HepG2 (cell line): ENCODE measurements around the gene TANGO6. TPM values are rescaled to one million over a fixed set of nuclear protein-coding genes. Genes with fewer than 3 reads are reported as not detected.
A peak's percentile ranks its signal among the peaks of the same experiment; 100 is the strongest.

Experiments
- ATAC-seq: fragments of 200-7000 bp; cut with Tn5 transposase; 3 replicates; pipeline ENCODE4 v1.9.1; 2020; ENCODE audit warnings: mild to moderate bottlenecking, moderate library complexity
- BruUV-seq: library from RNA; stranded (reverse); fragments of 400-500 nt; replicated peaks from 2 replicates; lab custom pipeline; 2021; lab: Mats Ljungman, UMichigan
- CTCF ChIA-PET: fragments of 300-600 bp; formaldehyde crosslinking; extraction: SDS; loops from one replicate; lab custom pipeline; 2021; ENCODE audit warnings: low total read pairs, inconsistent platforms, low intra/inter-chr PET ratio; lab: Yijun Ruan, JAX
- POLR2A ChIA-PET: fragments of 350-600 bp; sonication (Branson Sonifier 250); formaldehyde crosslinking; loops from one replicate; lab custom pipeline; 2020; ENCODE audit warnings: antibody characterized with exemption, inconsistent platforms; lab: Yijun Ruan, JAX
- DNase-seq: peaks from one replicate; pipeline ENCODE4 v3.0.0-alpha.2; 2015; ENCODE audit warnings: low spot score
- FAIRE-seq: peaks from 3 replicates; lab custom pipeline; 2011; peaks lifted over from hg19 to GRCh38; lab: Jason Lieb, UNC
- H2AFZ ChIP-seq: one replicate; pipeline ENCODE4 v1.6.1; 2011; ENCODE audit warnings: low read length, inconsistent platforms
- H3K27ac ChIP-seq: fragments of 300-600 bp; 3 replicates; pipeline ENCODE4 v1.8.0; 2011; ENCODE audit warnings: mixed run types, mild to moderate bottlenecking, mixed read lengths, low read length, inconsistent platforms; ENCODE audit not compliant: insufficient read depth; ENCODE audit errors: extremely low read length
- H3K27me3 ChIP-seq, 2 experiments: fragments of 200-600 bp in 1 of 2; 2 replicates in 1 of 2; 3 replicates in 1 of 2; pipeline versions ENCODE4 v1.6.0 to v1.8.0; 2011; ENCODE audit warnings: low read length in 2 of 2, mild to moderate bottlenecking in 2 of 2, moderate library complexity in 2 of 2, inconsistent platforms in 1 of 2; ENCODE audit not compliant: insufficient read depth in 2 of 2, control insufficient read depth in 1 of 2
- H3K36me3 ChIP-seq, 2 experiments: fragments of 200-600 bp in 1 of 2; replicated peaks in 1 of 2; 2 replicates in 1 of 2; 3 replicates in 1 of 2; pipeline versions ENCODE4 v1.5.1 to v1.8.0; 2011; ENCODE audit warnings: low read length in 2 of 2, inconsistent platforms in 1 of 2; ENCODE audit not compliant: insufficient read depth in 2 of 2, control insufficient read depth in 1 of 2
- H3K4me1 ChIP-seq: 2 replicates; pipeline ENCODE4 v1.5.1; 2012; ENCODE audit warnings: low read length, inconsistent platforms; ENCODE audit not compliant: insufficient read depth
- H3K4me2 ChIP-seq: 2 replicates; pipeline ENCODE4 v1.6.0; 2011; ENCODE audit warnings: low read depth, low read length, inconsistent platforms
- H3K4me3 ChIP-seq, 3 experiments: fragments of 200-600 bp in 1 of 3; sonication (generic), shearing (Covaris generic) in 1 of 3; replicated peaks in 1 of 3; 2 replicates each; pipeline ENCODE4 v1.5.1; 2011 to 2016; ENCODE audit warnings: low read length in 3 of 3, inconsistent platforms in 2 of 3, low read depth in 2 of 3, mild to moderate bottlenecking in 2 of 3, control low read depth in 1 of 3, mixed read lengths in 1 of 3; ENCODE audit not compliant: insufficient read depth in 1 of 3
- H3K79me2 ChIP-seq: one replicate; pipeline ENCODE4 v1.6.1; 2011; ENCODE audit warnings: low read length, inconsistent platforms; ENCODE audit not compliant: insufficient read depth
- H3K9ac ChIP-seq: 2 replicates; pipeline ENCODE4 v1.6.0; 2011; ENCODE audit warnings: mild to moderate bottlenecking, low read depth, low read length, inconsistent platforms; ENCODE audit not compliant: insufficient read depth
- H3K9me3 ChIP-seq: 2 replicates; pipeline ENCODE4 v1.5.1; 2012; ENCODE audit warnings: mild to moderate bottlenecking, low read length
- H4K20me1 ChIP-seq: 2 replicates; pipeline ENCODE4 v1.6.0; 2011; ENCODE audit warnings: inconsistent platforms, mild to moderate bottlenecking, low read length, moderate library complexity; ENCODE audit not compliant: insufficient read depth
- CREB1 ChIP-seq, 2 experiments: fragments of 450-650 bp in 1 of 2; IDR thresholded peaks; 2 replicates each; pipeline ENCODE4 v1.6.1; 2016 to 2017; ENCODE audit warnings: control low read depth in 1 of 2, mild to moderate bottlenecking in 1 of 2, missing compliant biosample characterization in 1 of 2, missing genetic modification characterization in 1 of 2
- MBNL3 ChIP-seq: fragments of 250-450 bp; sonication (Bioruptor Pico); conservative IDR thresholded peaks from 2 replicates; pipeline ENCODE4 v1.8.0; 2022; ENCODE audit warnings: mild to moderate bottlenecking, inconsistent platforms
- MED1 ChIP-seq: sonication (generic); formaldehyde crosslinking; IDR thresholded peaks from 2 replicates; pipeline ENCODE4 v1.4.0; 2020; ENCODE audit warnings: missing genetic modification reagents
- MNT ChIP-seq: fragments of 450-650 bp; IDR thresholded peaks from 2 replicates; pipeline ENCODE4 v1.6.1; 2016
- STAT5B ChIP-seq: sonication (generic); formaldehyde crosslinking; IDR thresholded peaks from 2 replicates; pipeline ENCODE4 v1.4.0; 2020; ENCODE audit warnings: missing genetic modification reagents
- SUZ12 ChIP-seq: fragments of 150-350 bp; IDR thresholded peaks from 2 replicates; pipeline ENCODE4 v1.6.1; 2014; ENCODE audit warnings: low read depth, low read length
- ZFY ChIP-seq: sonication (generic); formaldehyde crosslinking; IDR thresholded peaks from 2 replicates; pipeline ENCODE4 v1.4.0; 2020; ENCODE audit warnings: missing genetic modification reagents
- ZNF30 ChIP-seq: sonication (generic); formaldehyde crosslinking; IDR thresholded peaks from 2 replicates; pipeline ENCODE4 v1.5.0; 2020; ENCODE audit warnings: mild to moderate bottlenecking, missing genetic modification reagents
- ZNF629 ChIP-seq: sonication (generic); formaldehyde crosslinking; conservative IDR thresholded peaks from 2 replicates; pipeline ENCODE4 v1.5.0; 2020; ENCODE audit warnings: missing genetic modification reagents
- ZNF7 ChIP-seq: IDR thresholded peaks from 2 replicates; pipeline ENCODE4 v1.6.1; 2016; ENCODE audit warnings: missing biosample characterization, missing genetic modification reagents
- ZNF704 ChIP-seq: sonication (generic); formaldehyde crosslinking; IDR thresholded peaks from 2 replicates; pipeline ENCODE4 v1.8.1; 2023; ENCODE audit warnings: mild to moderate bottlenecking, inconsistent platforms, moderate library complexity, missing genetic modification reagents, borderline replicate concordance
- ZSCAN25 ChIP-seq: sonication (generic); formaldehyde crosslinking; IDR thresholded peaks from 2 replicates; pipeline ENCODE4 v1.8.0; 2022; ENCODE audit warnings: mild to moderate bottlenecking, missing genetic modification reagents
- WGBS: methylation state at CpG from one replicate; pipeline ENCODE4 v1.1.6; 2017; ENCODE audit warnings: low lambda C conversion rate; 5-methylcytosine and 5-hydroxymethylcytosine counted together
- in situ Hi-C: cut with HindIII; loops from 2 replicates; pipeline ENCODE4 v1.10.0; 2017; ENCODE audit warnings: low pct_unique_long_range_greater_than_20kb; ENCODE audit not compliant: extremely low pct_ligation_motif_present
- intact Hi-C: fragments of 100-400 bp; cut with micrococcal nuclease; formaldehyde crosslinking; loops from one replicate; pipeline ENCODE4 v1.10.0; 2022; ENCODE audit not compliant: unreplicated experiment
- polyA plus RNA-seq, 8 experiments: library from polyadenylated mRNA; depleted of rRNA in 3 of 8; stranded (reverse) in 7 of 8; unstranded in 1 of 8; fragments of >200 nt; fragmentation: Illumina TruSeq in 4 of 8; extraction: Trizol in 4 of 8; gene quantifications; 2 replicates each; pipeline versions ENCODE4 v1.2.1 to v1.2.3, GENCODE V29; 2011 to 2016; ENCODE audit warnings: low read depth in 4 of 8, missing spikeins in 1 of 8, mixed read lengths in 1 of 8; ENCODE audit not compliant: insufficient read depth in 1 of 8
- total RNA-seq, 5 experiments: library from RNA; depleted of rRNA; stranded (reverse); fragments of >200 nt; fragmentation: Illumina TruSeq; extraction: Trizol; gene quantifications; 2 replicates each; pipeline ENCODE4 v1.2.3, GENCODE V29; 2016; ENCODE audit warnings: low read depth in 1 of 5
- TF ChIP-seq, protein P1 (sequence below): sonication (generic); formaldehyde crosslinking; conservative IDR thresholded peaks from 2 replicates; pipeline ENCODE4 v1.4.0; 2020; ENCODE audit warnings: missing genetic modification reagents

Gene TANGO6
- total and polyA plus RNA-seq, 2 of the 13 experiments (the other 11 are each of a cell fraction or from before 2014, with no cell fraction given): 7.2 to 13.3 TPM

DNA sequence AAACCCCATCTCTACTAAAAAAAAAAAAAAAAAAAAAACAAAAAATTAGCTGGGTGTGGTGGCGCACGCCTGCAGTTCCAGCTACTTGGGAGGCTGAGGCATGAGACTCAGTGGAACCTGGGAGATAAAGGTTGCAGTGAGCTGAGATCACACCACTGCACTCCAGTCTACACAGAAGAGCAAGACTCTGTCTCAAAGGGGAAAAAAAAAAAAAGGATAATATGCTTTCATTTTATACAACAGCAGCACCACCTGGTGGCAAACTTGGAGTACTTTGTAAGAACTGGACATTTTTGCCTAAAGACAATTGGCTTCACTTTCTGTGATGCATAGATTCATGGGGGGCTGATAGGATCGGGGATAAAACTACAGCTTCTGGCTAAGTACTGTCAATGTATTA, 280.6 kb downstream of the TANGO6 start:
- H2AFZ ChIP-seq: no peak overlapping the region
- H3K4me3 ChIP-seq: no peak overlapping the region
- BruUV-seq: no TSS peak
- peaks cover 5% of the 10 kb centered on the region for H3K79me2 ChIP-seq
- no peak overlapping the region for H3K4me2 ChIP-seq
- POLR2A ChIA-PET: no interaction called here
- 83% methylated on average over 3 of the region's 3 CpGs for WGBS
- CTCF ChIA-PET: interaction anchor here (0.6 to 2.7 kb wide), 12 partner anchors 11 to 533 kb away, joined by 3 to 23 read pairs (median 4); partner anchors contain the start of gene TANGO6
- H3K36me3 ChIP-seq: peaks cover 15 to 23% of the 10 kb centered on the region in 2 experiments
- DNase-seq: peak; percentile 85
- H3K9me3 ChIP-seq: no peaks in the 10 kb centered on the region
- in situ Hi-C loops (loop anchor here (5.0 to 25.0 kb wide), 3 partner anchors 222 to 412 kb away; partner anchors contain the start of gene TANGO6), intact Hi-C loops (loop anchor here (1.0 to 2.0 kb wide), 4 partner anchors 41 to 277 kb away; no protein-coding TSS in a partner anchor)
- no peaks in the 10 kb centered on the region for H4K20me1 ChIP-seq
- peak; percentile 93 for FAIRE-seq
- H3K27ac ChIP-seq: no peak overlapping the region
- H3K4me1 ChIP-seq: peaks cover 13% of the 10 kb centered on the region
- H3K9ac ChIP-seq: no peak overlapping the region
- no peaks in the 10 kb centered on the region for H3K27me3 ChIP-seq
- ATAC-seq: peak; percentile 62
- no peak for TF ChIP-seq ZNF30
- peak; percentile 17; the same call in 1 of the 2 replicates for TF ChIP-seq MED1 (CRISPR knock-in tag)
- TF ChIP-seq MBNL3: no peak
- TF ChIP-seq ZNF629: 0 out of 2 replicates have a peak, but pooled peaks have one; percentile 8
- TF ChIP-seq SUZ12: no peak
- 0 out of 2 replicates have a peak, but pooled peaks have one; percentile 33 for TF ChIP-seq ZNF704 (CRISPR knock-in tag)
- TF ChIP-seq, protein P1, sequence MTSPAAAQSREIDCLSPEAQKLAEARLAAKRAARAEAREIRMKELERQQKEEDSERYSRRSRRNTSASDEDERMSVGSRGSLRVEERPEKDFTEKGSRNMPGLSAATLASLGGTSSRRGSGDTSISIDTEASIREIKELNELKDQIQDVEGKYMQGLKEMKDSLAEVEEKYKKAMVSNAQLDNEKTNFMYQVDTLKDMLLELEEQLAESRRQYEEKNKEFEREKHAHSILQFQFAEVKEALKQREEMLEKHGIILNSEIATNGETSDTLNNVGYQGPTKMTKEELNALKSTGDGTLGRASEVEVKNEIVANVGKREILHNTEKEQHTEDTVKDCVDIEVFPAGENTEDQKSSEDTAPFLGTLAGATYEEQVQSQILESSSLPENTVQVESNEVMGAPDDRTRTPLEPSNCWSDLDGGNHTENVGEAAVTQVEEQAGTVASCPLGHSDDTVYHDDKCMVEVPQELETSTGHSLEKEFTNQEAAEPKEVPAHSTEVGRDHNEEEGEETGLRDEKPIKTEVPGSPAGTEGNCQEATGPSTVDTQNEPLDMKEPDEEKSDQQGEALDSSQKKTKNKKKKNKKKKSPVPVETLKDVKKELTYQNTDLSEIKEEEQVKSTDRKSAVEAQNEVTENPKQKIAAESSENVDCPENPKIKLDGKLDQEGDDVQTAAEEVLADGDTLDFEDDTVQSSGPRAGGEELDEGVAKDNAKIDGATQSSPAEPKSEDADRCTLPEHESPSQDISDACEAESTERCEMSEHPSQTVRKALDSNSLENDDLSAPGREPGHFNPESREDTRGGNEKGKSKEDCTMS (CRISPR knock-in tag): no peak
- no peak for TF ChIP-seq ZSCAN25 (CRISPR knock-in tag)
- TF ChIP-seq STAT5B (CRISPR knock-in tag): no peak
- no peak for TF ChIP-seq ZFY (CRISPR knock-in tag)
- TF ChIP-seq ZNF7: no peak
- TF ChIP-seq MNT: no peak
- no peak for TF ChIP-seq CREB1 (IDR thresholded peaks at IDR 0.05)
- 0 out of 2 replicates have a peak, but pooled peaks have one; percentile 15 for TF ChIP-seq CREB1 (CRISPR knock-in tag; IDR thresholded peaks at IDR 0.05)
